AG04449 (cell line): Measurements from ENCODE around the gene ARHGDIB.

Experiments
- CTCF ChIA-PET: fragments of 350-600 bp; formaldehyde crosslinking; extraction: SDS; loops from one replicate; lab custom pipeline; 2021; ENCODE audit warnings: antibody characterized with exemption; lab: Yijun Ruan, JAX
- POLR2A ChIA-PET: fragments of 400-600, 350-600 bp; formaldehyde crosslinking; extraction: SDS; loops from one replicate; lab custom pipeline; 2020; ENCODE audit warnings: antibody characterized with exemption, inconsistent platforms; lab: Yijun Ruan, JAX
- DNase-seq: peaks from one replicate; pipeline ENCODE4 v3.0.0-alpha.2; 2010; ENCODE audit warnings: low read depth, low spot score
- H3K4me3 ChIP-seq: 2 replicates; pipeline ENCODE4 v1.5.1; 2011; ENCODE audit warnings: low read depth, mild to moderate bottlenecking, control low read depth, low read length
- CTCF ChIP-seq: IDR thresholded peaks from one replicate; pipeline ENCODE4 v1.5.1; 2011; ENCODE audit warnings: mild to moderate bottlenecking, moderate library complexity, low read length, control low read depth, inconsistent platforms; ENCODE audit not compliant: insufficient read depth; ENCODE audit errors: missing control alignments

ARHGDIB gene

DNA sequence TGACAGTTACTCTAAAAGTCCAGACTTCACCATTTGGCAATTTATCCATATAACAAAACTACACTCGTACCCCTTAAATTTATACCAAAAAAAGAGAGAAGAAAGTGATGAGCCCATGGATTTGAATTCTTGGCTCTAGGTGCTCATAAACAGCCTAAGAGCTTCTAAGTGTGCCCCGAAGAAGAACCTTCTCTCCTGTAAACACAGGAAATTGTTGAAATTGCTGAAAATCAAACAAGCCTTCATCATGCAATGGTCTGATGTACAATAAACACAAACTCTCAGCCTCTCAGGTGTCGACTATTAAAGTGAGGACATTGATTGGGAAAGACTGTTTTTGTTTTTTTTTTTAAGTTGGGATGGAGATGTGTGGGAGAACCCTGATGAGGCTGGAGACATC, 33.2 kb upstream of the ARHGDIB start:
- no peak overlapping the region for H3K4me3 ChIP-seq
- ChIA-PET POLR2A (no interaction called here), CTCF (interaction anchor here (1.0 to 10.3 kb wide), 13 partner anchors 10 to 757 kb away, joined by 3 to 179 read pairs (median 9); partner anchors contain the start of genes ART4, C12orf60, SMCO3 and WBP11)
- DNase-seq, result no peak
- TF ChIP-seq CTCF, result no peak

DNA sequence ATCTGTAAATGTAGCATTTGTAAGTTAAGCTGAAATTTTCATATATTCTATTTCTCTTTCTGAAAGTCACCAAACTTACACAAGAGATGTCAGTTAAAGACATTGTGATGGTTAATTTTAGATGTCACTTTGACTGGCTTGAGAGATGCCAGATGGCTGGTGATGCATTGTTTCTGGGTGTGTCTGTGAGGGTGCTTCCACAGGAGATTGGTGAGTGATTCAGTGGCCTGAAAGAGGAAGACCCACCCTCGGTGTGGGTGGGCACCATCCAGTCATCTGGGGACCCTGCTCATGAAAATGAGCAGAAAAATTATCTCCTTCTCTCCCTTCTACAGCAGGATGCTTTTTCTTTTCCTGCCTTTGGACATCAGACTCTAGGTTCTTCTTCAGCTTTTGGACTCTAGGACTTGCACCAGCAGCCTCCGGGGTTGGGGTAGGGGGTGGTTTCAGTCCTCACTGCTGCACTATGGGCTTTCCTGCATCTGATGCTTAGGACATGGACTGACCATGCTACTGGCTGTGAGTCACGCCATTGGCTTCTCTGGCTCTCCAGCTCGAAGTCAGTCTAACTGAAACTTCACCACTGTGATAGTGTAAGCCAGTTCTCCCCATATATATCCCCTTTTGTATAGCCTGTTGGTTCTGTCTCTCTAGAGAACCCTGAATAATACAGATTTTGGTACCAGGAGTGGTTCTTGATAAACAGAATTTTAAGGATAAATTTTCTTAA, 32.3 kb upstream of the ARHGDIB start:
- no peak for DNase-seq
- H3K4me3 ChIP-seq, result no peak overlapping the region
- no peak for TF ChIP-seq CTCF
- ChIA-PET CTCF (interaction anchor here (0.7 to 10.3 kb wide), 9 partner anchors 9 to 756 kb away, joined by 3 to 179 read pairs (median 4); partner anchors contain the start of genes ART4 and SMCO3), POLR2A (no interaction called here)

DNA sequence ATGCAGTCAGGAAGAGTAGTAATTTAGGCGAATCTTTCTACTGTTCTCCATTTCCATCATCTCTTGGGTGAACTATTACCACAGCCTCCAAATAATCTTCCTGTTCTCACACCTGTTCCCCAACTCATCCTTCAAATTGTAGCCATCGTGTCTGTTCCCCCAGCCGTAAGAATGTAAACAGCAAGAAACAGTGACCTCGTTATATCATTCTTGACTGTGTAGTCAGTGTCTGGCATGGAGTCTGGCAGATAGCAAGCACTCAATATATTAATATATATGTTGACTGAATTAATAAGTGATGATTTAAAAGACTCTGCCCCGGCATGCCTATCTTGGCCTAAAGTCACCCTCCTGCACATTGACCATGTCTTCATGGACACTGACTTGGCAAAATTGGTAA, 31.7 kb upstream of the ARHGDIB start:
- ChIA-PET POLR2A (no interaction called here), CTCF (interaction anchor here (0.7 to 10.3 kb wide), 4 partner anchors 9 to 191 kb away, joined by 3 to 179 read pairs (median 6); partner anchors contain the start of gene ART4)

DNA sequence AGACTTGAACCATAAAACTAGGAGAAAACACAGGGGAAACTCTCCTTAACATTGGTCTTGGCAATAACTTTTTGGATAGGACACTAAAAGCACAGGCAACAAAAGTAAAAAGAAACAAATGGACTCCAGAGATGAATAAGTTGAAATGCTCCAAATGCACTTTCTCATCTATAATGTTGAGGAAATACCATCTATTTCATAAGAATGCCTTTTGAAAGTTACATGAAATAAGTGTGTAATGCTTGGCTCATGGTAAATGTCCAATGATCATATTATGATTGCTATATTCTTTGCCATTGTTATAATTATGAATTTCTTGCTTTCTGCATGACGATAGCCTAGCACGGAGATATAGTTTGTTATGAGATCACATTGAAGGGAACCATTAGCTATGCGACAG, 31.3 kb upstream of the ARHGDIB start:
- CTCF ChIA-PET, result interaction anchor here (1.0 to 10.3 kb wide), 4 partner anchors 145 to 190 kb away, joined by 3 to 179 read pairs (median 6); partner anchors contain the start of gene ART4
- POLR2A ChIA-PET, result no interaction called here
- H3K4me3 ChIP-seq, result no peak overlapping the region
- TF ChIP-seq CTCF, result no peak
- no peak for DNase-seq

More for the DNA sequence above, 31.7 kb upstream of the ARHGDIB start:
- H3K4me3 ChIP-seq, result no peak overlapping the region
- TF ChIP-seq CTCF, result no peak
- DNase-seq, result no peak

GRCh38 chr12:14991069-14991468, 29.7 kb upstream of the ARHGDIB start:
- POLR2A ChIA-PET, result no interaction called here
- no peak overlapping the region for H3K4me3 ChIP-seq
- DNase-seq, result no peak
- CTCF ChIA-PET, result interaction anchor here (1.2 to 10.3 kb wide), 3 partner anchors 100 to 181 kb away, joined by 3 to 179 read pairs (median 3); partner anchors contain the start of gene ART4
- TF ChIP-seq CTCF, result no peak

DNA sequence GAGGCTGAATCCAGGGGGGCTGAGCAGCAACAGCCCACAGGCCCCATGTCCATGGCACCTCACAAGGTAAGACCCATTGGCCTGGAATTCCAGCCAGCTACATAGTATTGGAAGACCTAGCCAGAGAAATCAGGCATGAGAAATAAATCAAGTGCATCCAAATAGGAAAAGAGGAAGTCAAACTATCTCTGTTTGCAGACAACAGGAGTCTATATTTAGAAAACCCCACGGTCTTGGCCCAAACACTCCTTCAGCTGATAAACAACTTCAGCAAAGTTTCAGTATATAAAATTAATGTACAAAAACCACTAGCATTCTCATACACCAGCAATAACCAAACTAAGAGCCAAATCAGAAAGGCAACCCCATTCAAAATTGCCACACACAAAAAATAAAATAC, 28.4 kb upstream of the ARHGDIB start:
- no peak overlapping the region for H3K4me3 ChIP-seq
- no peak for DNase-seq
- ChIA-PET CTCF (interaction anchor here (1.5 to 10.3 kb wide), 2 partner anchors 55 to 142 kb away, joined by 3 to 179 read pairs; partner anchors contain the start of gene ART4), POLR2A (no interaction called here)
- no peak for TF ChIP-seq CTCF
